Fibroblast of villous mesenchyme (primary cell): ENCODE measurements around the gene HRH1. TPM values are rescaled to one million over a fixed set of nuclear protein-coding genes. Genes with fewer than 3 reads are reported as not detected.

Experiments
- DNase-seq: peaks from one replicate; pipeline ENCODE4 v3.0.0-alpha.2; 2010; ENCODE audit warnings: low read depth
- H3K4me3 ChIP-seq: 2 replicates; pipeline ENCODE4 v1.5.1; 2011; ENCODE audit warnings: low read depth, mild to moderate bottlenecking, low read length
- total RNA-seq: library from RNA; depleted of rRNA; stranded (reverse); fragments of >200 nt; gene quantifications from 2 replicates; pipeline ENCODE4 v1.2.3, GENCODE V29; 2012
- TF ChIP-seq, protein P1 (sequence below): IDR thresholded peaks from 2 replicates; pipeline ENCODE4 v1.5.1; 2012; ENCODE audit warnings: low read depth, mild to moderate bottlenecking, low read length; ENCODE audit not compliant: insufficient read depth

The HRH1 gene
- total RNA-seq, 1 donor: 26.8 TPM

DNA sequence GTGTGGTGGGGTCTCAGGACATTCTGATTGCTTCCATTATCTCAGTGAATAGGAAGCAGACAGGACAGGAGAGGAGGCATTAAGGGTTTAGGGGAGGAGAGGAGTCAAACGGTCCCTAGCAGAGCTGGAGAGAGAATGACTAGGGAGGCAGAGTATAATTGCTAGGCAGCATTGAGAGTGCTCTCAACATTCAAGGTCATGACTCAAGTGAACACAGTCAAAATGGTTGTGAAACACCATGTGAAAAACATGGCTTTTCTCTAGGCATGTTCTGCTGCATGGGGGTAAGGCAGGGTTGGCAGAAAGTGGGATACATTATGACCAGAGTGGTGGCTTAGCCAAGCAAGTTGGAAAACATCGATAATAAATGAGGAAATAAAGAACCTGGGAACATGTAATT lies 19.5 kb upstream of the HRH1 start:
- TF ChIP-seq, protein P1, sequence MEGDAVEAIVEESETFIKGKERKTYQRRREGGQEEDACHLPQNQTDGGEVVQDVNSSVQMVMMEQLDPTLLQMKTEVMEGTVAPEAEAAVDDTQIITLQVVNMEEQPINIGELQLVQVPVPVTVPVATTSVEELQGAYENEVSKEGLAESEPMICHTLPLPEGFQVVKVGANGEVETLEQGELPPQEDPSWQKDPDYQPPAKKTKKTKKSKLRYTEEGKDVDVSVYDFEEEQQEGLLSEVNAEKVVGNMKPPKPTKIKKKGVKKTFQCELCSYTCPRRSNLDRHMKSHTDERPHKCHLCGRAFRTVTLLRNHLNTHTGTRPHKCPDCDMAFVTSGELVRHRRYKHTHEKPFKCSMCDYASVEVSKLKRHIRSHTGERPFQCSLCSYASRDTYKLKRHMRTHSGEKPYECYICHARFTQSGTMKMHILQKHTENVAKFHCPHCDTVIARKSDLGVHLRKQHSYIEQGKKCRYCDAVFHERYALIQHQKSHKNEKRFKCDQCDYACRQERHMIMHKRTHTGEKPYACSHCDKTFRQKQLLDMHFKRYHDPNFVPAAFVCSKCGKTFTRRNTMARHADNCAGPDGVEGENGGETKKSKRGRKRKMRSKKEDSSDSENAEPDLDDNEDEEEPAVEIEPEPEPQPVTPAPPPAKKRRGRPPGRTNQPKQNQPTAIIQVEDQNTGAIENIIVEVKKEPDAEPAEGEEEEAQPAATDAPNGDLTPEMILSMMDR: no peak
- peak; percentile 56 for DNase-seq
- H3K4me3 ChIP-seq: no peak overlapping the region

GRCh38 chr3:11136116-11136515 lies 18.2 kb upstream of the HRH1 start:
- DNase-seq: peak; percentile 53
- TF ChIP-seq, protein P1: no peak
- no peak overlapping the region for H3K4me3 ChIP-seq

DNA sequence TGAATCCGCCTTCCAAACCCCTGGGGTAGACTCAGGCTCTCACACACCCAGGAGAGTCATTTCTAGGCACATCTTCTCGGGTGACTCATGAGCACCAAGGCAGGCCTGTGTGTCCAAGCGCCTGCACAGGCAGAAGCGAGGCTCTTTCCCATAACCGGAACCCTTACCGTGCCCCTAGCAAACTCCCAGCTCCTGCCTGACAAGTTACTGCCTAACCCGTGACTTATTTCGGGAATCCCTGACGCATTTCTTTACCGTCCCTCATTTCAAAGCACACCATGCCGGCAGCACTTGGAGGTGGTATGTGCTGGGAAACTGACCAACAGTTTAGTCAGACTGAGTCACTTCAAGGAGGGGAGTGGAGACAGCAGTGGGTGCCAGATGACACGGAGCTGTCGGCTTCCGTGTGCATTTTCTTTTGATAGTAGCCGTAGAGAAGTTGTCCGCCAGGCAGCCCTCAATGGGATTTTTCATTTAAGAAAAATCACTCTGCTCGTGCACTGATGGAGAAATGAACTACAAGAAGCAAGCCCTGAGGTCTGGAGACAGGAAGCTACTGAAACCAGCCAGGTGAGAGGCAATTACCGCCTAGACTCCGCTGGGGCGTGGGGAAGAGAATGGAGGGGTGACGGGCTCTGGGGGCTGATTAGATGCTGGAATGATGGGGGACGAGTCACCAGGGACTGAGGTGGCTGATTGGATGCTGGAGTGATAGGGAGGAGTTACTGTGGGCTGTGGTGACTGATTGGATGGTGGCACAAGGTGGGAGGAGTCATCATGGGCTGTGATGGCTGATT lies 17.3 kb upstream of the HRH1 start:
- TF ChIP-seq, protein P1: no peak
- peak; percentile 99 for DNase-seq
- peak overlapping the region; percentile 57 for H3K4me3 ChIP-seq

GRCh38 chr3:11137627-11137959 lies 16.7 kb upstream of the HRH1 start:
- peak overlapping the region; percentile 57 for H3K4me3 ChIP-seq
- TF ChIP-seq, protein P1: no peak
- DNase-seq: no peak

DNA sequence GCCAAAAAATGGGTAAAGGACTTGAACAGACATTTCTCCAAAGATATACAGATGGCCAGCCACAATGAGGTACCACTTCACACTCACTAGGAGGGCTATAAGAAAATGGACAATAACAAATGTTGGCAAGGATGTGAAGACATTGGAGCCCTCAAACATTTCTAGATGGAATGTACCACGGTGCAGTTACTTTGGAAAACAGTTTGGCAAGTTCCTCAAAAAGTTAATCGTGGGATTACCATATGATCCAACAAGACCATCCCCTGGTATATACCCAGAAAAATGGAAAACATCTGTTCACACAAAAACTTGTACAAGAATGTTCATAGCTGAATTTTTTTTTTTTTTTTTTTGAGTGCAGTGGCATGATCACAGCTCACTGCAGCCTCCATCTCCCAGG lies 15.9 kb upstream of the HRH1 start:
- no peak overlapping the region for H3K4me3 ChIP-seq
- no peak for DNase-seq
- TF ChIP-seq, protein P1: no peak

- DNase-seq: no peak
- TF ChIP-seq, protein P1: no peak
- no peak overlapping the region for H3K4me3 ChIP-seq
Observed at GRCh38 chr3:11140030-11140712, 14.1 kb upstream of the HRH1 start.

DNA sequence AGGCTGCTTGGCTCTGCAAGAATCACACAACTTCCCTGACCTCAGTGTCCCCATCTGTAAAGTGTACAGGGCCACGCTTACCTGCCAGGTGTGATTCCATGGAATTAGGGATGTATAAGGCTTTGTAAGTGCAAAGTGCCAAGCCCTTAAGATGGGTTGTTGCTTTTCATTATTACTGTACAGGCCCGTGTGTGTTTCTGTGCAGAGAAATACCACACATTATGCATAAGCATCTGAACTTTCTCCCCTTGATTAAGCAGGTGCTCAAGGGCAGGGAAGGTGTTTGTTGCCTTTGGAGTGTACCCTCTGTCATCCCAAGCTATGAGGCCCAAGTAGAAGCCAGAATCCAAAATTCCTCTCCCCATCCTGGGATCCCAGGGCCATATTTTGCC lies 13.6 kb upstream of the HRH1 start:
- TF ChIP-seq, protein P1: no peak
- no peak for DNase-seq
- no peak overlapping the region for H3K4me3 ChIP-seq
